NCI-H226 (cell line): ENCODE data around the gene C1orf141.
A peak's percentile ranks its signal among the peaks of the same experiment; 100 is the strongest.
"Not testable (repeated sequence)": the region's sequence is repeated elsewhere in the genome, so short reads cannot be mapped to it uniquely, and the experiment has no call there.

Experiments
- DNase-seq: peaks from one replicate; pipeline ENCODE4 v3.0.0-alpha.2; 2015

C1orf141 gene

GRCh38 chr1:67141832-67142231 lies 7.1 kb upstream of the C1orf141 start:
- DNase-seq: not testable (repeated sequence)

- DNase-seq: no peak
These were observed 5.7 kb upstream of the C1orf141 start for GRCh38 chr1:67140460-67140859.

- DNase-seq: no peak
These were observed 4.2 kb upstream of the C1orf141 start for GRCh38 chr1:67138813-67139499.

- no peak for DNase-seq
These were observed 2.6 kb upstream of the C1orf141 start for GRCh38 chr1:67137307-67137753.

GRCh38 chr1:67135354-67135753 lies 584 bp upstream of the C1orf141 start:
- peak; percentile 52 for DNase-seq

GRCh38 chr1:67133177-67133576 lies 1.6 kb downstream of the C1orf141 start:
- no peak for DNase-seq

- DNase-seq: no peak
These were observed 4.1 kb downstream of the C1orf141 start for GRCh38 chr1:67130673-67131072.

- no peak for DNase-seq
These were observed 7.8 kb downstream of the C1orf141 start for GRCh38 chr1:67126974-67127373.

- no peak for DNase-seq
These were observed 8.5 kb downstream of the C1orf141 start for GRCh38 chr1:67126111-67126746.

GRCh38 chr1:67124455-67124854 lies 10.3 kb downstream of the C1orf141 start:
- DNase-seq: no peak

- DNase-seq: no peak
These were observed 13.7 kb downstream of the C1orf141 start for GRCh38 chr1:67120855-67121619.

- DNase-seq: no peak
These were observed 16.1 kb downstream of the C1orf141 start for GRCh38 chr1:67118646-67119045.

GRCh38 chr1:67118191-67118590 lies 16.6 kb downstream of the C1orf141 start:
- DNase-seq: no peak

- no peak for DNase-seq
These were observed 20.6 kb downstream of the C1orf141 start for GRCh38 chr1:67114162-67114561.

- no peak for DNase-seq
These were observed 24.4 kb downstream of the C1orf141 start for GRCh38 chr1:67110352-67110751.

- no peak for DNase-seq
These were observed 29.3 kb downstream of the C1orf141 start for GRCh38 chr1:67105508-67105907.

- no peak for DNase-seq
These were observed 31.2 kb downstream of the C1orf141 start for GRCh38 chr1:67103548-67103947.

GRCh38 chr1:67100833-67101232 lies 33.9 kb downstream of the C1orf141 start:
- no peak for DNase-seq

GRCh38 chr1:67097305-67097704 lies 37.5 kb downstream of the C1orf141 start:
- no peak for DNase-seq

GRCh38 chr1:67094191-67094590 lies 40.6 kb downstream of the C1orf141 start:
- DNase-seq: no peak

GRCh38 chr1:67089685-67090208 lies 45.0 kb downstream of the C1orf141 start:
- DNase-seq: no peak

- DNase-seq: no peak
These were observed 46.3 kb downstream of the C1orf141 start for GRCh38 chr1:67088440-67088839.

GRCh38 chr1:67085326-67085725 lies 49.4 kb downstream of the C1orf141 start:
- no peak for DNase-seq
